ENCODE measurements around the gene GGN. TPM values are rescaled to one million over a fixed set of nuclear protein-coding genes. Genes with fewer than 3 reads are reported as not detected.

GGN gene
- total and polyA plus RNA-seq, 7 donors, result 0.28 TPM; not detected in 6

GRCh38 chr19:38389101-38389925 is 1.5 kb upstream of the GGN start:
- TF ChIP-seq CTCF (IDR thresholded peaks at IDR 0.05), result no peak
- TF ChIP-seq POLR2A (IDR thresholded peaks at IDR 0.05), result no peak
- no peak for TF ChIP-seq POLR2AphosphoS5 (IDR thresholded peaks at IDR 0.05)
- TF ChIP-seq EP300 (IDR thresholded peaks at IDR 0.05), result no peak
- H3K4me3 ChIP-seq, result peak overlapping the region in 3 of 4 donors; percentile 32 to 52 (median 44)
- H3K36me3 ChIP-seq, result peaks cover 0 to 11% (median 2%) of the 10 kb centered on the region in 4 donors
- no peaks in the 10 kb centered on the region for H3K9me3 ChIP-seq
- 6% methylated on average over 28 of the region's 28 CpGs for WGBS, 2 donors
- peak overlapping the region in 3 of 4 donors; percentile 27 to 60 (median 53) for H3K27ac ChIP-seq
- no peak for DNase-seq
- peaks cover 15 to 79% (median 52%) of the 10 kb centered on the region in 3 donors for H3K27me3 ChIP-seq
- intact Hi-C loops (cut with DNase I), result no loop called here
- H3K4me1 ChIP-seq, result peaks cover 0 to 37% (median 33%) of the 10 kb centered on the region in 4 donors

- H3K4me1 ChIP-seq, result peaks cover 0 to 37% (median 33%) of the 10 kb centered on the region in 4 donors
- peaks cover 15 to 79% (median 57%) of the 10 kb centered on the region in 3 donors for H3K27me3 ChIP-seq
- intact Hi-C loops (cut with DNase I), result no loop called here
- WGBS, 2 donors, result 1 to 2% methylated on average over 45 to 46 of the region's 46 CpGs
- peak within 1 kb of the TSS in 3 of 4 donors; percentile 27 to 77 (median 60) for H3K27ac ChIP-seq
- TF ChIP-seq CTCF (IDR thresholded peaks at IDR 0.05) (no peak), POLR2AphosphoS5 (IDR thresholded peaks at IDR 0.05) (no peak), POLR2A (IDR thresholded peaks at IDR 0.05) (no peak), EP300 (IDR thresholded peaks at IDR 0.05) (no peak)
- H3K4me3 ChIP-seq, result peak within 1 kb of the TSS; percentile 21 to 52 (median 38)
- H3K9me3 ChIP-seq, result no peaks in the 10 kb centered on the region
- H3K36me3 ChIP-seq, result peaks cover 7 to 19% (median 9%) of the 10 kb centered on the region in 4 donors
- DNase-seq, result no peak
Observed at GRCh38 chr19:38388349-38389100, 691 bp upstream of the GGN start, which contains the start of gene SPRED3. SPRED3 (plus strand) TSS chr19:38388697; CDS start chr19:38390303, 1,606 bp downstream.

GRCh38 chr19:38386971-38387549 is 774 bp downstream of the GGN start:
- intact Hi-C loops (cut with DNase I), result no loop called here
- Histone ChIP-seq H3K4me3 (peak overlapping the region in 3 of 4 donors; percentile 32 to 52 (median 44)), H3K4me1 (peaks cover 0 to 37% (median 33%) of the 10 kb centered on the region in 4 donors), H3K27ac (peak overlapping the region in 2 of 4 donors; percentile 60 to 77), H3K9me3 (no peaks in the 10 kb centered on the region), H3K36me3 (peaks cover 21 to 34% (median 22%) of the 10 kb centered on the region in 4 donors), H3K27me3 (peaks cover 15 to 89% (median 69%) of the 10 kb centered on the region in 3 donors)
- TF ChIP-seq POLR2AphosphoS5 (IDR thresholded peaks at IDR 0.05) (no peak), EP300 (IDR thresholded peaks at IDR 0.05) (no peak), CTCF (IDR thresholded peaks at IDR 0.05) (no peak), POLR2A (IDR thresholded peaks at IDR 0.05) (no peak)
- 4 to 7% methylated on average over 36 of the region's 36 CpGs for WGBS, 2 donors
- DNase-seq, result no peak

GRCh38 chr19:38386300-38386970 is 1.4 kb downstream of the GGN start:
- no peak overlapping the region for H3K27ac ChIP-seq
- H3K36me3 ChIP-seq, result peaks cover 27 to 40% (median 28%) of the 10 kb centered on the region in 4 donors
- H3K27me3 ChIP-seq, result peaks cover 15 to 95% (median 75%) of the 10 kb centered on the region in 3 donors
- intact Hi-C loops (cut with DNase I), result no loop called here
- H3K4me1 ChIP-seq, result peaks cover 0 to 37% (median 33%) of the 10 kb centered on the region in 4 donors
- WGBS, 2 donors, result 42 to 56% methylated on average over 61 of the region's 61 CpGs
- no peaks in the 10 kb centered on the region for H3K9me3 ChIP-seq
- no peak for TF ChIP-seq POLR2AphosphoS5 (IDR thresholded peaks at IDR 0.05)
- TF ChIP-seq EP300 (IDR thresholded peaks at IDR 0.05), result no peak
- no peak for TF ChIP-seq CTCF (IDR thresholded peaks at IDR 0.05)
- H3K4me3 ChIP-seq, result peak overlapping the region in 2 of 4 donors; percentile 44 to 52
- DNase-seq, result no peak

All from sigmoid colon (tissue), 7 donors.